Measurements from ENCODE around the gene CDC20. TPM values are rescaled to one million over a fixed set of nuclear protein-coding genes. Genes with fewer than 3 reads are reported as not detected.

Gene CDC20
- total and polyA plus RNA-seq, 2 donors (not counting 1 experiment from before 2014, with no cell fraction given): 1.1 to 1.5 TPM

DNA sequence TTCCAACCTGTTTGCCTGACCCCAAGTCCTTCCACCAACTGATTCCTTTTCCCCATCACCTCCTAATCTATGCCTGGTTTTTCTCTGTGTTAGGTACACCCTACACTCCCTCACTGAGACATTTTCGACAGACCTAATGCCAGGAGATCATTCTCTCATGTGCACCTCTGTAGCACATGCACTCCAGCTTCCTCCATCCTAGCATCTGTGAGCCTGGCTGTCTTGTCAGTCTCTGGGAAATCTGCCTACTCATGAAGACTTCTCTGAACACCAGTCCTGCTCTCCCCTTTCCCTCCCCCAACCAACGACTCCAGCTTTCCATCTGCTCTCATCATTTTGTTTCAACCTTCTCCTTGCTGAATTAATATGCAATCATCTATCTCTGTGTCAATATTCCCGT lies 29.8 kb downstream of the CDC20 start:
- Mint-ChIP-seq H3K4me1 (peaks cover 41% of the 10 kb centered on the region), H3K27ac (peak overlapping the region; percentile 42), H3K27me3 (no peaks in the 10 kb centered on the region), H3K4me3 (peak overlapping the region; percentile 100), H3K9me3 (ENCODE audit: insufficient read depth) (no peaks in the 10 kb centered on the region)
- H3K9ac ChIP-seq (ENCODE audit: low read length): peak overlapping the region; percentile 85
- H3K4me2 ChIP-seq (replicated peaks; ENCODE audit: low read depth, low read length, poor library complexity, severe bottlenecking): peak overlapping the region; percentile 80
- H3K36me3 ChIP-seq (replicated peaks in 1 of 2; ENCODE audit: control extremely low read depth in 1 of 2, control insufficient read depth in 1 of 2, extremely low read depth in 1 of 2, insufficient read depth in 2 of 2, low read length in 1 of 2): peaks cover 3 to 43% of the 10 kb centered on the region in 2 experiments
- H3K27ac ChIP-seq (ENCODE audit: low read length in 2 of 2): no peak overlapping the region
- POLR2A ChIA-PET: interaction anchor here (1.5 to 3.1 kb wide), 3 partner anchors 21 to 622 kb away, joined by 3 to 23 read pairs (median 10); partner anchors contain the start of genes C1orf50, CDC20, ELOVL1 and P3H1
- DNase-seq (no peak), ATAC-seq (ENCODE audit: low read depth) (no peak)
- 73% methylated on average over 3 of the region's 3 CpGs for WGBS (ENCODE audit: insufficient coverage)
- peak overlapping the region in 3 of 5 experiments; percentile 91 to 96 (median 92) for H3K4me3 ChIP-seq (ENCODE audit: control extremely low read depth in 1 of 5, extremely low read depth in 1 of 5, insufficient read depth in 1 of 5, low read depth in 2 of 5, low read length in 4 of 5)
- intact Hi-C loops (cut with micrococcal nuclease): loop anchor here (1.0 kb wide), 3 partner anchors 20 to 216 kb away; partner anchors contain the start of genes CDC20, CFAP57, EBNA1BP2 and ELOVL1
- TF ChIP-seq, protein P1, sequence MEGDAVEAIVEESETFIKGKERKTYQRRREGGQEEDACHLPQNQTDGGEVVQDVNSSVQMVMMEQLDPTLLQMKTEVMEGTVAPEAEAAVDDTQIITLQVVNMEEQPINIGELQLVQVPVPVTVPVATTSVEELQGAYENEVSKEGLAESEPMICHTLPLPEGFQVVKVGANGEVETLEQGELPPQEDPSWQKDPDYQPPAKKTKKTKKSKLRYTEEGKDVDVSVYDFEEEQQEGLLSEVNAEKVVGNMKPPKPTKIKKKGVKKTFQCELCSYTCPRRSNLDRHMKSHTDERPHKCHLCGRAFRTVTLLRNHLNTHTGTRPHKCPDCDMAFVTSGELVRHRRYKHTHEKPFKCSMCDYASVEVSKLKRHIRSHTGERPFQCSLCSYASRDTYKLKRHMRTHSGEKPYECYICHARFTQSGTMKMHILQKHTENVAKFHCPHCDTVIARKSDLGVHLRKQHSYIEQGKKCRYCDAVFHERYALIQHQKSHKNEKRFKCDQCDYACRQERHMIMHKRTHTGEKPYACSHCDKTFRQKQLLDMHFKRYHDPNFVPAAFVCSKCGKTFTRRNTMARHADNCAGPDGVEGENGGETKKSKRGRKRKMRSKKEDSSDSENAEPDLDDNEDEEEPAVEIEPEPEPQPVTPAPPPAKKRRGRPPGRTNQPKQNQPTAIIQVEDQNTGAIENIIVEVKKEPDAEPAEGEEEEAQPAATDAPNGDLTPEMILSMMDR (IDR thresholded peaks at IDR 0.05): no peak
- no peak for TF ChIP-seq EZH2 (IDR thresholded peaks at IDR 0.05; ENCODE audit: borderline replicate concordance, insufficient read depth, low read depth, low read length, poor library complexity, severe bottlenecking)
- peaks cover 42% of the 10 kb centered on the region for H3K79me2 ChIP-seq (ENCODE audit: control insufficient read depth, insufficient read depth, low read length)
- no peak overlapping the region for H2AFZ ChIP-seq (ENCODE audit: insufficient read depth, low read depth, low read length, poor library complexity, severe bottlenecking)
- H3K4me1 ChIP-seq (ENCODE audit: control insufficient read depth in 2 of 2, insufficient read depth in 2 of 2, low read length in 2 of 2): peaks cover 20 to 24% of the 10 kb centered on the region in 2 donors
- no peaks in the 10 kb centered on the region for H3K27me3 ChIP-seq (replicated peaks in 1 of 4; ENCODE audit: control extremely low read depth in 1 of 4, control insufficient read depth in 3 of 4, insufficient read depth in 4 of 4, low read length in 3 of 4)
- no peaks in the 10 kb centered on the region for H3K9me3 ChIP-seq (ENCODE audit: control extremely low read depth in 1 of 3, control insufficient read depth in 2 of 3, insufficient read depth in 1 of 3, low read length in 2 of 3)
- peaks cover 12% of the 10 kb centered on the region for H4K20me1 ChIP-seq (ENCODE audit: control insufficient read depth, insufficient read depth, low read length, poor library complexity, severe bottlenecking)
- CTCF ChIA-PET: interaction anchor here (1.1 to 4.1 kb wide), 4 partner anchors 20 to 163 kb away, joined by 3 to 17 read pairs (median 10); partner anchors contain the start of gene ELOVL1
